ENCODE results near the gene ZBTB7C. TPM values are rescaled to one million over a fixed set of nuclear protein-coding genes. Genes with fewer than 3 reads are reported as not detected.

ZBTB7C gene
- total and polyA plus RNA-seq, 2 donors (not counting 1 experiment from before 2014, with no cell fraction given) = not detected

DNA sequence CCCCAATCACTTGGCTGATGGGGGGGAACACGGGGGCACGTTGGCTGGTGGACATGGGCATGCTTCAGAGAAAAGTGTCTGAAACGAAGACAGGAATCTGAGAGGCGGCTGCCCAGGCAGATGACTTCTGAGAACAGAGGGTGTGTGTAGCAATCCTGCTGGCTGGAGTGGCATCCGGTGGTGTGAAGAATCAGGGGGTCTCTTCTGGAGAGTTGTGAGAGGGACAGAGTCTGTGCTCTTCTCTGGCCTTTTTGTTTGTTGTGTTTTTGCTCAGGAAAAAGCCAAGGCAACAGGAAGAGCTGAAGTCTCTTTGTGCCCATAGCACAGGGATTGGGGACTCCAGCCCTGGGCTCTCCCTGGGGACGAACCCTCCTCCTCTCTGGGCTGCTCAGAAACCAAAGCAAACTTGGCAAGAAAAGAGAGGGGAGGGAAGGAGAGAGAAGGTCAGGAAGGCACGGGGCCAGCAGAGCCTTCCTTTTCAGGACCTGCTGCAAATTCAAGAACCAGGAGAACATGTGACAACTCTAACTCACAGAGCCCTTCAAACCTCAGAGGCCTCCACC is 381.7 kb downstream of the ZBTB7C start:
- Histone ChIP-seq H3K27me3 (replicated peaks in 1 of 4; ENCODE audit: control extremely low read depth in 1 of 4, control insufficient read depth in 3 of 4, insufficient read depth in 4 of 4, low read length in 3 of 4) (peaks cover 0 to 11% (median 2%) of the 10 kb centered on the region in 4 experiments), H3K4me3 (ENCODE audit: control extremely low read depth in 1 of 5, extremely low read depth in 1 of 5, insufficient read depth in 1 of 5, low read depth in 2 of 5, low read length in 4 of 5) (no peak overlapping the region), H3K9me3 (ENCODE audit: control extremely low read depth in 1 of 3, control insufficient read depth in 2 of 3, insufficient read depth in 1 of 3, low read length in 2 of 3) (no peaks in the 10 kb centered on the region), H3K27ac (ENCODE audit: low read length in 2 of 2) (no peak overlapping the region), H3K4me1 (ENCODE audit: control insufficient read depth in 2 of 2, insufficient read depth in 2 of 2, low read length in 2 of 2) (no peaks in the 10 kb centered on the region), H3K36me3 (replicated peaks in 1 of 2; ENCODE audit: control extremely low read depth in 1 of 2, control insufficient read depth in 1 of 2, extremely low read depth in 1 of 2, insufficient read depth in 2 of 2, low read length in 1 of 2) (no peaks in the 10 kb centered on the region), H3K79me2 (ENCODE audit: control insufficient read depth, insufficient read depth, low read length) (no peaks in the 10 kb centered on the region), H2AFZ (ENCODE audit: insufficient read depth, low read depth, low read length, poor library complexity, severe bottlenecking) (no peak overlapping the region), H4K20me1 (ENCODE audit: control insufficient read depth, insufficient read depth, low read length, poor library complexity, severe bottlenecking) (no peaks in the 10 kb centered on the region), H3K4me2 (replicated peaks; ENCODE audit: low read depth, low read length, poor library complexity, severe bottlenecking) (no peak overlapping the region), H3K9ac (ENCODE audit: low read length) (no peak overlapping the region)
- Mint-ChIP-seq H3K27ac (no peak overlapping the region), H3K9me3 (ENCODE audit: insufficient read depth) (no peaks in the 10 kb centered on the region), H3K4me3 (no peak overlapping the region), H3K4me1 (no peaks in the 10 kb centered on the region), H3K27me3 (peaks cover 24% of the 10 kb centered on the region)
- intact Hi-C loops (cut with micrococcal nuclease) = no loop called here
- POLR2A ChIA-PET = no interaction called here
- DNase-seq (no peak), ATAC-seq (ENCODE audit: low read depth) (no peak)
- 69% methylated on average over 5 of the region's 7 CpGs for WGBS (ENCODE audit: insufficient coverage)
- CTCF ChIA-PET = no interaction called here
- TF ChIP-seq EZH2 (IDR thresholded peaks at IDR 0.05; ENCODE audit: borderline replicate concordance, insufficient read depth, low read depth, low read length, poor library complexity, severe bottlenecking) = no peak
- TF ChIP-seq, protein P1, sequence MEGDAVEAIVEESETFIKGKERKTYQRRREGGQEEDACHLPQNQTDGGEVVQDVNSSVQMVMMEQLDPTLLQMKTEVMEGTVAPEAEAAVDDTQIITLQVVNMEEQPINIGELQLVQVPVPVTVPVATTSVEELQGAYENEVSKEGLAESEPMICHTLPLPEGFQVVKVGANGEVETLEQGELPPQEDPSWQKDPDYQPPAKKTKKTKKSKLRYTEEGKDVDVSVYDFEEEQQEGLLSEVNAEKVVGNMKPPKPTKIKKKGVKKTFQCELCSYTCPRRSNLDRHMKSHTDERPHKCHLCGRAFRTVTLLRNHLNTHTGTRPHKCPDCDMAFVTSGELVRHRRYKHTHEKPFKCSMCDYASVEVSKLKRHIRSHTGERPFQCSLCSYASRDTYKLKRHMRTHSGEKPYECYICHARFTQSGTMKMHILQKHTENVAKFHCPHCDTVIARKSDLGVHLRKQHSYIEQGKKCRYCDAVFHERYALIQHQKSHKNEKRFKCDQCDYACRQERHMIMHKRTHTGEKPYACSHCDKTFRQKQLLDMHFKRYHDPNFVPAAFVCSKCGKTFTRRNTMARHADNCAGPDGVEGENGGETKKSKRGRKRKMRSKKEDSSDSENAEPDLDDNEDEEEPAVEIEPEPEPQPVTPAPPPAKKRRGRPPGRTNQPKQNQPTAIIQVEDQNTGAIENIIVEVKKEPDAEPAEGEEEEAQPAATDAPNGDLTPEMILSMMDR (IDR thresholded peaks at IDR 0.05) = no peak

DNA sequence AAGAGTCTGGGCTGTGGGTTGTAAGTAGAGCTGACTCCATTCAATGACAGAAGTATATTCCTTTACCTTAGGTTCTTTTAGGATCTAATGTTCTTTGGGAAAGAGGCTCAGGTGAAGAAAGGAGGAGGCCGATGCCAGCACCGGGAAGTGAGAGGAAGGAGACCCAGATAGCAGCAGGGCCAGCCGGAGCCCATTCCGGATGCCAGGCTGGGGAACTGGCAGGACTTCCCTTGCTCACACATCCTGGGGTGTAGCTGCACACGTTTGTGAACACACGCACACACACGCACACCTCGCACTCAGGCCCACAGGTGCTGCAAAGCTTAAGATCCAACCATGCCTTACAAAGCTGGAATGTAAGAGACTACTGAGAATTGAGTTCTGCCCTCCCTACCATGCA is 383.0 kb downstream of the ZBTB7C start:
- Histone ChIP-seq H3K9ac (ENCODE audit: low read length) (no peak overlapping the region), H3K4me1 (ENCODE audit: control insufficient read depth in 2 of 2, insufficient read depth in 2 of 2, low read length in 2 of 2) (no peaks in the 10 kb centered on the region), H3K4me3 (ENCODE audit: control extremely low read depth in 1 of 5, extremely low read depth in 1 of 5, insufficient read depth in 1 of 5, low read depth in 2 of 5, low read length in 4 of 5) (no peak overlapping the region), H3K9me3 (ENCODE audit: control extremely low read depth in 1 of 3, control insufficient read depth in 2 of 3, insufficient read depth in 1 of 3, low read length in 2 of 3) (no peaks in the 10 kb centered on the region), H3K4me2 (replicated peaks; ENCODE audit: low read depth, low read length, poor library complexity, severe bottlenecking) (no peak overlapping the region), H3K27ac (ENCODE audit: low read length in 2 of 2) (no peak overlapping the region), H3K36me3 (replicated peaks in 1 of 2; ENCODE audit: control extremely low read depth in 1 of 2, control insufficient read depth in 1 of 2, extremely low read depth in 1 of 2, insufficient read depth in 2 of 2, low read length in 1 of 2) (no peaks in the 10 kb centered on the region), H2AFZ (ENCODE audit: insufficient read depth, low read depth, low read length, poor library complexity, severe bottlenecking) (no peak overlapping the region), H3K27me3 (replicated peaks in 1 of 4; ENCODE audit: control extremely low read depth in 1 of 4, control insufficient read depth in 3 of 4, insufficient read depth in 4 of 4, low read length in 3 of 4) (peaks cover 0 to 16% (median 7%) of the 10 kb centered on the region in 4 experiments), H4K20me1 (ENCODE audit: control insufficient read depth, insufficient read depth, low read length, poor library complexity, severe bottlenecking) (no peaks in the 10 kb centered on the region), H3K79me2 (ENCODE audit: control insufficient read depth, insufficient read depth, low read length) (no peaks in the 10 kb centered on the region)
- DNase-seq (no peak), ATAC-seq (ENCODE audit: low read depth) (no peak)
- ChIA-PET CTCF (interaction anchor here (1.1 to 2.7 kb wide), 2 partner anchors 39 to 254 kb away, joined by 4 to 8 read pairs; no protein-coding TSS in a partner anchor), POLR2A (no interaction called here)
- Mint-ChIP-seq H3K4me1 (no peaks in the 10 kb centered on the region), H3K9me3 (ENCODE audit: insufficient read depth) (no peaks in the 10 kb centered on the region), H3K4me3 (no peak overlapping the region), H3K27me3 (peaks cover 30% of the 10 kb centered on the region), H3K27ac (no peak overlapping the region)
- TF ChIP-seq, protein P1 (IDR thresholded peaks at IDR 0.05) = no peak
- no peak for TF ChIP-seq EZH2 (IDR thresholded peaks at IDR 0.05; ENCODE audit: borderline replicate concordance, insufficient read depth, low read depth, low read length, poor library complexity, severe bottlenecking)
- 93% methylated on average over 6 of the region's 8 CpGs for WGBS (ENCODE audit: insufficient coverage)
- intact Hi-C loops (cut with micrococcal nuclease) = no loop called here

All from B cell (primary cell).